Measurements from ENCODE around the gene SOS2.

SOS2 gene

DNA sequence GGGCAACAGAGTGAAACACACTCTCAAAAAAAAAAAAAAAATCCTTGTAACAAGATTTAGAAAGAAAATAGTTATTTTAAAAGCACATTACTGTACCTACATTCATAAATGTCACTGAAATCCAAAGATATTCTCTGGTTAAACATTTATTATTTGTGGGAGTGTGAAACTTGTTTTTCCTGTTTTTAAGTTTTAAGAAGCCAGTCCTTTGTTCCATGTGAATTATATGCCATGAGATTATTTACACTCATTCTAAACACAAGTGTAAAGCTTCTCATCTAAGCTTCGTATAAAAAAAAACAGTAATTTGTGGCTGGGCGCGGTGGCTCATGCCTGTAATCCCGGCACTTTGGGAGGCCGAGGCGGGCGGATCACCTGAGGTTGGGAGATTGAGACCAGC lies 130.0 kb downstream of the SOS2 start:
- H3F3A ChIP-seq (ENCODE audit: control insufficient read depth, insufficient read depth): peaks cover 9% of the 10 kb centered on the region
- H3K9me2 ChIP-seq (replicated peaks; ENCODE audit: control insufficient read depth, low read length): no peaks in the 10 kb centered on the region
- no peaks in the 10 kb centered on the region for H3K27me3 ChIP-seq (ENCODE audit: control insufficient read depth, low read length)
- TF ChIP-seq, protein P1, sequence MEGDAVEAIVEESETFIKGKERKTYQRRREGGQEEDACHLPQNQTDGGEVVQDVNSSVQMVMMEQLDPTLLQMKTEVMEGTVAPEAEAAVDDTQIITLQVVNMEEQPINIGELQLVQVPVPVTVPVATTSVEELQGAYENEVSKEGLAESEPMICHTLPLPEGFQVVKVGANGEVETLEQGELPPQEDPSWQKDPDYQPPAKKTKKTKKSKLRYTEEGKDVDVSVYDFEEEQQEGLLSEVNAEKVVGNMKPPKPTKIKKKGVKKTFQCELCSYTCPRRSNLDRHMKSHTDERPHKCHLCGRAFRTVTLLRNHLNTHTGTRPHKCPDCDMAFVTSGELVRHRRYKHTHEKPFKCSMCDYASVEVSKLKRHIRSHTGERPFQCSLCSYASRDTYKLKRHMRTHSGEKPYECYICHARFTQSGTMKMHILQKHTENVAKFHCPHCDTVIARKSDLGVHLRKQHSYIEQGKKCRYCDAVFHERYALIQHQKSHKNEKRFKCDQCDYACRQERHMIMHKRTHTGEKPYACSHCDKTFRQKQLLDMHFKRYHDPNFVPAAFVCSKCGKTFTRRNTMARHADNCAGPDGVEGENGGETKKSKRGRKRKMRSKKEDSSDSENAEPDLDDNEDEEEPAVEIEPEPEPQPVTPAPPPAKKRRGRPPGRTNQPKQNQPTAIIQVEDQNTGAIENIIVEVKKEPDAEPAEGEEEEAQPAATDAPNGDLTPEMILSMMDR (IDR thresholded peaks at IDR 0.05; ENCODE audit: low read depth, low read length, poor library complexity, severe bottlenecking): no peak
- no peak for TF ChIP-seq EZH2phosphoT487 (IDR thresholded peaks at IDR 0.05; ENCODE audit: borderline replicate concordance, low read length)
- no peaks in the 10 kb centered on the region for H4K20me1 ChIP-seq (ENCODE audit: control insufficient read depth, insufficient read depth, low read depth, low read length)
- H3K9me3 ChIP-seq (ENCODE audit: control insufficient read depth, insufficient read depth, low read length): no peaks in the 10 kb centered on the region
- H3K4me2 ChIP-seq (ENCODE audit: low read length): no peak overlapping the region
- no peaks in the 10 kb centered on the region for H3K79me2 ChIP-seq (ENCODE audit: control insufficient read depth, low read length)
- peaks cover 14% of the 10 kb centered on the region for H3K4me1 ChIP-seq (ENCODE audit: control insufficient read depth, low read length)
- H3K4me3 ChIP-seq (ENCODE audit: low read length): no peak overlapping the region
- no peak overlapping the region for H3K27ac ChIP-seq (ENCODE audit: low read depth, low read length)
- H3K36me3 ChIP-seq (ENCODE audit: control insufficient read depth, low read length): no peaks in the 10 kb centered on the region

DNA sequence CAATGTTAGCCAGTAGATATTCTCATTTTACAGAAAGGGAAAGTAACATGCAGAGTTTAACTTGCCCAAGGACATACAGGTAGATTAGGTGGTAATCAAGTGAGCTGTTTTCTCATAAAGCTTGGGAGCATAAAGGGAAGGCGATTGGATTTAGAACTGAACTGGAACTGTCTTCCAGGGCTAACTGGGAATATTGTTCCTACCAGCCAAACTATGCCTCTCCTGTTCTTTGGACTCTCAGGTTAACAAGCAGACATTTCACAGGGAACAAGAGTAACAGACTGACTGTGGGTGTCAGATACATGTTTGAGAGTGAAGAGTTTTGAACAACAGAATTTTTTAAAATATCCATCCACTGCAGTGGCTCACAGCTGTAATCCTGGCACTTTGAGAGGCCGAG lies 130.6 kb downstream of the SOS2 start:
- Histone ChIP-seq H3K27ac (ENCODE audit: low read depth, low read length) (no peak overlapping the region), H3K4me3 (ENCODE audit: low read length) (no peak overlapping the region), H3K79me2 (ENCODE audit: control insufficient read depth, low read length) (no peaks in the 10 kb centered on the region), H3F3A (ENCODE audit: control insufficient read depth, insufficient read depth) (peaks cover 4% of the 10 kb centered on the region), H3K36me3 (ENCODE audit: control insufficient read depth, low read length) (no peaks in the 10 kb centered on the region), H3K9me2 (replicated peaks; ENCODE audit: control insufficient read depth, low read length) (no peaks in the 10 kb centered on the region), H3K9me3 (ENCODE audit: control insufficient read depth, insufficient read depth, low read length) (no peaks in the 10 kb centered on the region), H3K27me3 (ENCODE audit: control insufficient read depth, low read length) (no peaks in the 10 kb centered on the region), H3K4me1 (ENCODE audit: control insufficient read depth, low read length) (peaks cover 20% of the 10 kb centered on the region), H3K4me2 (ENCODE audit: low read length) (no peak overlapping the region), H4K20me1 (ENCODE audit: control insufficient read depth, insufficient read depth, low read depth, low read length) (no peaks in the 10 kb centered on the region)
- TF ChIP-seq, protein P1 (IDR thresholded peaks at IDR 0.05; ENCODE audit: low read depth, low read length, poor library complexity, severe bottlenecking): no peak
- no peak for TF ChIP-seq EZH2phosphoT487 (IDR thresholded peaks at IDR 0.05; ENCODE audit: borderline replicate concordance, low read length)

DNA sequence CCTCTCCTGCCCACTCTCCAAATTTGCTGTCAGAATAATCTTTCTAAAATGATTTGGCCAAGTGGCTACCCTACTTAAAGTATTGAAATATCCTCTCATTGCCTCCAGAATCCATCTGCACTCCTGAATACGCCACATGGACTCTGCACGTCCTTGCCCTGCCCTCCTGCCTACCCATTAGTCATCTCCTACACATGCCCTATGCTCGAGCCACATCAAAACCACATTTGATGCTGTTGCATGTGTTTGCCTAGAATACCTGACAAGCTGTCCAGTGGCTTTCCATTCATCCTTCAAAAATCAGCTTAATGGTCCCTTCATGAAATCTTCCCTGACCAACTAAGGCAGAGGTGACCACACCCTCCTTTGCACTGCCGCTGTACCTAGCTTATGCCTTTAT lies 132.0 kb downstream of the SOS2 start:
- no peaks in the 10 kb centered on the region for H3K79me2 ChIP-seq (ENCODE audit: control insufficient read depth, low read length)
- no peak overlapping the region for H3K4me2 ChIP-seq (ENCODE audit: low read length)
- no peaks in the 10 kb centered on the region for H4K20me1 ChIP-seq (ENCODE audit: control insufficient read depth, insufficient read depth, low read depth, low read length)
- H3K4me1 ChIP-seq (ENCODE audit: control insufficient read depth, low read length): peaks cover 19% of the 10 kb centered on the region
- H3F3A ChIP-seq (ENCODE audit: control insufficient read depth, insufficient read depth): no peaks in the 10 kb centered on the region
- no peak overlapping the region for H3K4me3 ChIP-seq (ENCODE audit: low read length)
- no peaks in the 10 kb centered on the region for H3K9me3 ChIP-seq (ENCODE audit: control insufficient read depth, insufficient read depth, low read length)
- TF ChIP-seq, protein P1 (IDR thresholded peaks at IDR 0.05; ENCODE audit: low read depth, low read length, poor library complexity, severe bottlenecking): no peak
- no peak for TF ChIP-seq EZH2phosphoT487 (IDR thresholded peaks at IDR 0.05; ENCODE audit: borderline replicate concordance, low read length)
- no peaks in the 10 kb centered on the region for H3K27me3 ChIP-seq (ENCODE audit: control insufficient read depth, low read length)
- no peaks in the 10 kb centered on the region for H3K9me2 ChIP-seq (replicated peaks; ENCODE audit: control insufficient read depth, low read length)
- H3K27ac ChIP-seq (ENCODE audit: low read depth, low read length): no peak overlapping the region
- H3K36me3 ChIP-seq (ENCODE audit: control insufficient read depth, low read length): no peaks in the 10 kb centered on the region

DNA sequence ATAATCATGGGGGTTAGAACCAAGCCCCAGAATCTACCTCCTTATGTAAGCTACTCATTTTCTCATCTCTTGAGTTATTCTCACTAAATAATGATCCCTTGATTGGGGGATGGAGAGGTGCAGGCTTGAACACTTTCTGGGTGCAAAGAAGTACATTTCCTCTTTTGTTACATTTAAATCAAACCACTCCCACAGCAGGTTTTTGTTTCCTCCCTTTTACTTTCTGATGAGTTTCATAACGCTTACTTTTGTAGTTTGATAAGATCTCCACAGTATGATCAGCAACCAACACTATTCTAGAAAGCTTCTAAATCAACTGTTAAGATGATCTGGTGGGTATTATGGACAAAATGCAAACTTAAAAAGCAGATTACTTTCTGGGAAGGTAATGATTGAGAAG lies 135.5 kb downstream of the SOS2 start:
- Histone ChIP-seq H3K4me1 (ENCODE audit: control insufficient read depth, low read length) (peaks cover 24% of the 10 kb centered on the region), H3F3A (ENCODE audit: control insufficient read depth, insufficient read depth) (no peaks in the 10 kb centered on the region), H3K36me3 (ENCODE audit: control insufficient read depth, low read length) (no peaks in the 10 kb centered on the region), H3K9me2 (replicated peaks; ENCODE audit: control insufficient read depth, low read length) (no peaks in the 10 kb centered on the region), H3K79me2 (ENCODE audit: control insufficient read depth, low read length) (no peaks in the 10 kb centered on the region), H3K4me3 (ENCODE audit: low read length) (no peak overlapping the region), H3K9me3 (ENCODE audit: control insufficient read depth, insufficient read depth, low read length) (no peaks in the 10 kb centered on the region), H3K27ac (ENCODE audit: low read depth, low read length) (no peak overlapping the region), H3K27me3 (ENCODE audit: control insufficient read depth, low read length) (no peaks in the 10 kb centered on the region), H3K4me2 (ENCODE audit: low read length) (peak overlapping the region; percentile 22), H4K20me1 (ENCODE audit: control insufficient read depth, insufficient read depth, low read depth, low read length) (no peaks in the 10 kb centered on the region)
- TF ChIP-seq, protein P1 (IDR thresholded peaks at IDR 0.05; ENCODE audit: low read depth, low read length, poor library complexity, severe bottlenecking): no peak
- no peak for TF ChIP-seq EZH2phosphoT487 (IDR thresholded peaks at IDR 0.05; ENCODE audit: borderline replicate concordance, low read length)
